ENCODE results near the gene FRAS1.

Gene FRAS1

GRCh38 chr4:78370631-78371372 is 313.7 kb downstream of the FRAS1 start:
- TF ChIP-seq CTCF (IDR thresholded peaks at IDR 0.05; ENCODE audit: insufficient read depth, missing control alignments), result no peak
- no peak for FAIRE-seq
- DNase-seq (ENCODE audit: insufficient read length, low spot score), result no peak

GRCh38 chr4:78372355-78372988 is 315.3 kb downstream of the FRAS1 start:
- DNase-seq (ENCODE audit: insufficient read length, low spot score) (no peak), FAIRE-seq (no peak)

GRCh38 chr4:78377555-78377954 is 320.4 kb downstream of the FRAS1 start:
- TF ChIP-seq CTCF (IDR thresholded peaks at IDR 0.05; ENCODE audit: insufficient read depth, missing control alignments), result no peak
- no peak for DNase-seq (ENCODE audit: insufficient read length, low spot score)
- no peak for FAIRE-seq

More at GRCh38 chr4:78372355-78372988, 315.3 kb downstream of the FRAS1 start:
- TF ChIP-seq CTCF (IDR thresholded peaks at IDR 0.05; ENCODE audit: insufficient read depth, missing control alignments), result no peak

GRCh38 chr4:78379040-78379439 is 321.9 kb downstream of the FRAS1 start:
- no peak for TF ChIP-seq CTCF (IDR thresholded peaks at IDR 0.05; ENCODE audit: insufficient read depth, missing control alignments)
- DNase-seq (ENCODE audit: insufficient read length, low spot score) (no peak), FAIRE-seq (no peak)

- DNase-seq (ENCODE audit: insufficient read length, low spot score) (no peak), FAIRE-seq (no peak)
- no peak for TF ChIP-seq CTCF (IDR thresholded peaks at IDR 0.05; ENCODE audit: insufficient read depth, missing control alignments)
Measured at GRCh38 chr4:78379991-78380729, 323.0 kb downstream of the FRAS1 start.

GRCh38 chr4:78386679-78387078 is 329.6 kb downstream of the FRAS1 start:
- FAIRE-seq (no peak), DNase-seq (ENCODE audit: insufficient read length, low spot score) (no peak)
- TF ChIP-seq CTCF (IDR thresholded peaks at IDR 0.05; ENCODE audit: insufficient read depth, missing control alignments), result no peak

Measured in D721Med (cell line).